Right lobe of liver (tissue), 6 donors: ENCODE results near the gene CACNA1D. TPM values are rescaled to one million over a fixed set of nuclear protein-coding genes. Genes with fewer than 3 reads are reported as not detected.
A peak's percentile ranks its signal among the peaks of the same experiment; 100 is the strongest.

ENCODE experiments used
- ATAC-seq, 4 donors: fragments of 200-7000 bp; cut with Tn5 transposase; one replicate each; pipeline ENCODE4 v1.9.1; 2020; ENCODE audit warnings: mild to moderate bottlenecking in 4 of 4, moderate library complexity in 4 of 4
- DNase-seq, 3 donors: peaks; one replicate each; pipeline ENCODE4 v3.0.0-alpha.2; 2020
- H3K27ac ChIP-seq, 3 donors: fragments of 200-600 bp; one replicate each; pipeline ENCODE4 v1.8.0; 2022
- H3K27me3 ChIP-seq, 2 donors: fragments of 200-600 bp; one replicate each; pipeline ENCODE4 v1.8.0; 2022
- H3K36me3 ChIP-seq, 4 donors: fragments of 200-600 bp; sonication (generic) in 1 of 4; one replicate each; pipeline versions ENCODE4 v1.5.1 to v1.8.0; 2017 to 2022; ENCODE audit warnings: control low read depth in 1 of 4
- H3K4me1 ChIP-seq, 4 donors: fragments of 200-600 bp; sonication (generic) in 1 of 4; one replicate each; pipeline versions ENCODE4 v1.5.1 to v1.8.0; 2017 to 2022; ENCODE audit warnings: control low read depth in 1 of 4
- H3K4me3 ChIP-seq, 3 donors: fragments of 200-600 bp; one replicate each; pipeline ENCODE4 v1.8.0; 2022
- H3K9me3 ChIP-seq, 4 donors: fragments of 200-600 bp; sonication (generic) in 1 of 4; one replicate each; pipeline versions ENCODE4 v1.5.1 to v1.8.0; 2017 to 2022; ENCODE audit warnings: control low read depth in 1 of 4
- POLR2A ChIP-seq: fragments of 450-650 bp; IDR thresholded peaks from one replicate; pipeline ENCODE4 v1.6.1; 2017; ENCODE audit warnings: antibody characterized with exemption, mild to moderate bottlenecking
- WGBS: methylation state at CpG from one replicate; pipeline ENCODE4 v1.1.6; 2018; ENCODE audit warnings: low coverage, low lambda C conversion rate; ENCODE audit not compliant: insufficient coverage; ENCODE audit errors: missing lambda C conversion rate; 5-methylcytosine and 5-hydroxymethylcytosine counted together
- intact Hi-C, 2 donors: fragments of 100-400 bp; cut with DNase I; formaldehyde crosslinking; loops; one replicate each; pipeline versions ENCODE4 v1.11.2 to v1.14.1; 2022
- total RNA-seq, 6 experiments: library from RNA; depleted of rRNA in 2 of 6; stranded (reverse); fragments of >200 nt in 2 of 6; fragmentation: NEBNext Ultra II Directional in 3 of 6; extraction: Animal tissue kit (Norgen Biotek cat#: 25700) in 3 of 6; gene quantifications; one replicate each; pipeline versions ENCODE4 v1.1.0 to v1.2.4, GENCODE V29; 2016 to 2023
- TF ChIP-seq, protein P1 (sequence below), 4 donors: fragments of 200-600 bp in 3 of 4; fragments of 450-650 bp in 1 of 4; IDR thresholded peaks; one replicate each; pipeline versions ENCODE4 v1.5.1 to v1.8.0; 2016 to 2022; ENCODE audit warnings: antibody characterized with exemption in 4 of 4, mild to moderate bottlenecking in 2 of 4
- donor health status: DM: no; HTN: yes; CAD: no.
- donor health status: DM: no; HTN: no; CAD: no.
- donor health status: DM: no; HTN: no; CAD: no.
- donor health status: DM: no; HTN: yes; CAD: no.
- donor health status: DM: no; HTN: yes; CAD: no.

Gene CACNA1D
- total RNA-seq, 6 experiments from 2014 or later: 5.5 to 12.7 (median 9.3) TPM

DNA sequence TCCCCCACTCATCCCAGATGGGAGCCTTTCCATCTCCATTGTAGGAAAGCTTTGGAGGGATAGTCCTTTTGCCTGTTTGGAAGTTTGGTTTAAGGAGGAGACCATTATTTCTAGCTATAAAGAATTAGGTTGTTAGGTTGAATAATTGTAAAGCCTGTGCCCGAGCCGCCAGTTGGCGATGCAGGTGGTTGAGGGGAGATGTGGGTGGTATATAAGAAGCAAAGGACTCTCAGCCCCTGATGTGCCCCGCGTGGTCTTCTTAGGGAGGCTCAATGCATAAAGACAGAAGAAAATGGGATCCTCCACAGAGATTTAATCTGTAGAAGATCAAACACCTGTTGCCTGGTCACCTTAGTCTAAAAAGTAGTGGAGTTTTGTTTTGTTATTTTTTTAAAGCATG is 296.1 kb downstream of the CACNA1D start:
- DNase-seq: no peak
- TF ChIP-seq POLR2A: no peak
- TF ChIP-seq, protein P1, sequence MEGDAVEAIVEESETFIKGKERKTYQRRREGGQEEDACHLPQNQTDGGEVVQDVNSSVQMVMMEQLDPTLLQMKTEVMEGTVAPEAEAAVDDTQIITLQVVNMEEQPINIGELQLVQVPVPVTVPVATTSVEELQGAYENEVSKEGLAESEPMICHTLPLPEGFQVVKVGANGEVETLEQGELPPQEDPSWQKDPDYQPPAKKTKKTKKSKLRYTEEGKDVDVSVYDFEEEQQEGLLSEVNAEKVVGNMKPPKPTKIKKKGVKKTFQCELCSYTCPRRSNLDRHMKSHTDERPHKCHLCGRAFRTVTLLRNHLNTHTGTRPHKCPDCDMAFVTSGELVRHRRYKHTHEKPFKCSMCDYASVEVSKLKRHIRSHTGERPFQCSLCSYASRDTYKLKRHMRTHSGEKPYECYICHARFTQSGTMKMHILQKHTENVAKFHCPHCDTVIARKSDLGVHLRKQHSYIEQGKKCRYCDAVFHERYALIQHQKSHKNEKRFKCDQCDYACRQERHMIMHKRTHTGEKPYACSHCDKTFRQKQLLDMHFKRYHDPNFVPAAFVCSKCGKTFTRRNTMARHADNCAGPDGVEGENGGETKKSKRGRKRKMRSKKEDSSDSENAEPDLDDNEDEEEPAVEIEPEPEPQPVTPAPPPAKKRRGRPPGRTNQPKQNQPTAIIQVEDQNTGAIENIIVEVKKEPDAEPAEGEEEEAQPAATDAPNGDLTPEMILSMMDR (IDR thresholded peaks at IDR 0.05): no peak
- H3K27me3 ChIP-seq: no peaks in the 10 kb centered on the region
- H3K4me1 ChIP-seq: no peaks in the 10 kb centered on the region
- no peak for ATAC-seq
- no peak overlapping the region for H3K4me3 ChIP-seq
- intact Hi-C loops: no loop called here
- no peaks in the 10 kb centered on the region for H3K36me3 ChIP-seq
- 95% methylated on average over 5 of the region's 5 CpGs for WGBS
- no peaks in the 10 kb centered on the region for H3K9me3 ChIP-seq
- H3K27ac ChIP-seq: no peak overlapping the region

DNA sequence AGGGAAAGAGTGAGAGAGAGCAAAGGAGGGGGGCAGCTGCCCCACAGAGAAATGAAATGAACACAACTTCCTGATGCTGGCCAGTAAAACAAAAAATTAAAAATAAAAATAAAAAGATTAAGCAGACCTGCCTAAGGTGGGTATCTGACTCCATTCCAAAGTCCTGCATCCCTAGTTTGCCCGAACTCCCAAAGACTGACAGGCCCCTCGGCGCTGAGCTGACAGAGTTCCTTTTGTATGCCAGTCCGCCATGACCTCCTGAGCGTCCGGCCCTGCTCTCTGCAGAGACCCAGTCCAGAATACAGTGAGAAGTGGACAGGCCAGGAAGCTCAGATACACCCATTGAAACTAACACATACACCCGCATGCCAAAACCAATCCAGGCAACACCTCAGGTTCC is 296.9 kb downstream of the CACNA1D start:
- Histone ChIP-seq H3K27ac (no peak overlapping the region), H3K36me3 (no peaks in the 10 kb centered on the region), H3K4me3 (no peak overlapping the region), H3K4me1 (no peaks in the 10 kb centered on the region), H3K9me3 (no peaks in the 10 kb centered on the region), H3K27me3 (no peaks in the 10 kb centered on the region)
- 65% methylated on average over 4 of the region's 7 CpGs for WGBS
- TF ChIP-seq, protein P1 (IDR thresholded peaks at IDR 0.05): no peak
- TF ChIP-seq POLR2A: no peak
- ATAC-seq (no peak), DNase-seq (no peak)
- intact Hi-C loops: no loop called here

DNA sequence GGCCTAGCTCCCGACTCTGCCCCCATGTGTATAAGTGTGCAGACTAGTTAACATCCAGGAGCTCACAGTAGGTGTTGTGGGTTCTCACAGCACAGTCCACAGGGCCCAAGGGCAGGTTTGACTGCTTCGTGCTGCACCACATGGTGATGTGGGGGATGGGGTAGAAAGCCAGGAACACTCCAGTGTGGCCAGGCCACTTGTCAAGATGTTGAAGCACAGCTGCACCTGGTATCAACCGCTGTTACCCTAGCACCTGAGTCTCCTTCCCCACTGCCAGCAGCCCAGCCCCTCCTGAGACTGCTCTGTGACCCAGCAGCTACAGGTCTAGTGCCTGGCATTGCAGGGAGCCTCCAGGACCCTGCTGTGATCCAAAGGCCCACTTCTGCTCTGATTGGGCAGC is 298.5 kb downstream of the CACNA1D start:
- ATAC-seq (peak in 1 of 4 donors; percentile 27), DNase-seq (no peak)
- no peaks in the 10 kb centered on the region for H3K36me3 ChIP-seq
- no peaks in the 10 kb centered on the region for H3K27me3 ChIP-seq
- H3K4me1 ChIP-seq: no peaks in the 10 kb centered on the region
- H3K9me3 ChIP-seq: no peaks in the 10 kb centered on the region
- TF ChIP-seq POLR2A: no peak
- TF ChIP-seq, protein P1 (IDR thresholded peaks at IDR 0.05): no peak
- no peak overlapping the region for H3K4me3 ChIP-seq
- intact Hi-C loops: no loop called here
- H3K27ac ChIP-seq: no peak overlapping the region
- no CpG with 5 or more reads among the region's 3 CpGs for WGBS

DNA sequence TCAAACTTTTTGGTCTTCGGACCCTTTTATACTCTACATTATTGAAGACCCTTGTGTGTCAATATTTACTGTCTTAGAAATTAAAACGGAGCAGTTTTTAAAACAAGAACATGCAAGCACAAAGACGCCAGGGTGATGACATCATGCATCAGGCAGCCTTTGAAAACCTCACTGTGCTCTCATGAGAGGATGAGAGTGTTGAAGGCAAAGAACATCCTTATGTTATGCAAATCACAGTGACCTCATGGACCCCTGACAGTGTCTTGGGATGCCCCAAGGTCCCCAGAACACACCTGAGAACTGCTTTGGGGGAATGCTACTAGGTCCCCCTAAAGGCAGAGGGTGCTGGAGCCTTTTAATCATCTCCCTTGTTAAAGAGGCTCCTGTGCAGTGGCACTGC is 300.2 kb downstream of the CACNA1D start:
- no peak for ATAC-seq
- H3K27me3 ChIP-seq: no peaks in the 10 kb centered on the region
- H3K4me3 ChIP-seq: no peak overlapping the region
- no peak overlapping the region for H3K27ac ChIP-seq
- DNase-seq: no peak
- TF ChIP-seq, protein P1 (IDR thresholded peaks at IDR 0.05): no peak
- no peak for TF ChIP-seq POLR2A
- 72% methylated on average over 2 of the region's 3 CpGs for WGBS
- intact Hi-C loops: no loop called here
- no peaks in the 10 kb centered on the region for H3K36me3 ChIP-seq
- H3K9me3 ChIP-seq: no peaks in the 10 kb centered on the region
- H3K4me1 ChIP-seq: no peaks in the 10 kb centered on the region

DNA sequence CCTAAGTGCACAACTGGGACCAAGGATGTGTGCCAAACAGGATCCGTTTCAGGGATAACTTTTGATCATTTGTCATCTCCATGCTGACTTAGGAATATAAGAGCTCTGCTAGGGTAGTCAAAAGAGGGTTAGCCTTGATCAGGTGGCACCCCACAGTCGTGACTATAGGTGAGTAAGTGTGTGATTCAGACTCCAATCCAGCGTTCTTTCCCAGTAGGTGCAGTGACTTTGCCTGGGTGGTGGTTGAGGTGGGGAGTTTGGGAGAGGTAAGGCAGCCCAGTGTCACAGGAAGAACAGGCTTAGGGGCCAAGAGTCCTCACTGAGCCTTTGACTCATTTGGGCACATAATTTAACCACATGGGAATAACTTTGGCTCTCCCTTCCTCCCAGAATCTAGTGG is 300.8 kb downstream of the CACNA1D start:
- H3K9me3 ChIP-seq: no peaks in the 10 kb centered on the region
- no peak overlapping the region for H3K27ac ChIP-seq
- no peaks in the 10 kb centered on the region for H3K27me3 ChIP-seq
- TF ChIP-seq, protein P1 (IDR thresholded peaks at IDR 0.05): no peak
- TF ChIP-seq POLR2A: no peak
- intact Hi-C loops: no loop called here
- no peak for DNase-seq
- no peaks in the 10 kb centered on the region for H3K4me1 ChIP-seq
- no peak for ATAC-seq
- 53% methylated on average over 3 of the region's 3 CpGs for WGBS
- no peak overlapping the region for H3K4me3 ChIP-seq
- no peaks in the 10 kb centered on the region for H3K36me3 ChIP-seq
